ENCODE data around the gene WWTR1. TPM values are rescaled to one million over a fixed set of nuclear protein-coding genes. Genes with fewer than 3 reads are reported as not detected.

The WWTR1 gene
- polyA plus RNA-seq, 1 donor (not counting 4 experiments of a cell fraction or from before 2014, with no cell fraction given): 77.3 TPM

DNA sequence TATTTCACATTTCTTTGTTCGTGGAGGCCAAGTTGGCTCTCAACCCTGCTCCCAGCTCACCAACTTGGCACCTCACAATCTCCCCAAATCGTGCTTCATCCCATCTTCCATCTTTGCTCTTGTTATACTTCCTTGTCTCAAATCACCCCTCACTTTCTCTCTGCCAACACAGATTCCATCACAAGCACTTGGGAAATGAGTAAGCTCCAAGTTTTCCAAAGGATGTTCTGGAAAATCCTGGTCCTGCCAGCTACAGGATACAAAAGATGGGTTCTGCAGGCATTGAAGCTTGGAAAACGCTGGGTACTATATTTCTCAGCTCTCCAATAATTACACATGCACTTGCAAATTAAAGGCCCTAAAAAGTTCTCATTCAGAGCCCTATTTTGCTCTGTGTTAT is 187.4 kb downstream of the WWTR1 start:
- Histone ChIP-seq H3K79me2 (ENCODE audit: control insufficient read depth, insufficient read depth, low read length) (no peaks in the 10 kb centered on the region), H3K9ac (ENCODE audit: control insufficient read depth, extremely low read depth, insufficient read depth, low read length) (no peak overlapping the region), H2AFZ (ENCODE audit: control insufficient read depth, low read length) (no peak overlapping the region), H3K4me3 (ENCODE audit: control insufficient read depth in 2 of 3, extremely low read depth in 1 of 3, insufficient read depth in 2 of 3, low read depth in 1 of 3, low read length in 3 of 3) (no peak overlapping the region), H3K4me1 (ENCODE audit: control insufficient read depth, extremely low read depth, insufficient read depth, low read length) (peaks cover 37% of the 10 kb centered on the region), H4K20me1 (ENCODE audit: control insufficient read depth, extremely low read depth, insufficient read depth, low read length) (no peaks in the 10 kb centered on the region), H3K4me2 (ENCODE audit: control insufficient read depth, extremely low read depth, insufficient read depth, low read depth, low read length) (no peak overlapping the region), H3K27me3 (ENCODE audit: control insufficient read depth, extremely low read depth, insufficient read depth, low read length) (no peaks in the 10 kb centered on the region), H3K36me3 (ENCODE audit: control insufficient read depth in 2 of 2, extremely low read depth in 1 of 2, insufficient read depth in 2 of 2, low read length in 2 of 2) (no peaks in the 10 kb centered on the region), H3K9me1 (ENCODE audit: control insufficient read depth, extremely low read depth, insufficient read depth, low read length) (no peaks in the 10 kb centered on the region), H3K27ac (ENCODE audit: control insufficient read depth, insufficient read depth, low read length) (no peak overlapping the region), H3K9me3 (ENCODE audit: control insufficient read depth, low read depth, low read length) (no peaks in the 10 kb centered on the region)
- dilution Hi-C loops (cut with MboI; ENCODE audit: extremely low pct_ligation_motif_present, low sequenced_read_pairs): no loop called here
- DNase-seq (ENCODE audit: low read depth, low spot score) (no peak), FAIRE-seq (no peak)
- TF ChIP-seq CTCF (optimal IDR thresholded peaks at IDR 0.05 in 1 of 3, IDR thresholded peaks at IDR 0.05 in 1 of 3, conservative IDR thresholded peaks at IDR 0.05 in 1 of 3; ENCODE audit: extremely low read depth in 1 of 3, insufficient read depth in 2 of 3, low read length in 3 of 3): no peak
- no peak for TF ChIP-seq EZH2 (IDR thresholded peaks at IDR 0.05; ENCODE audit: low read length)

DNA sequence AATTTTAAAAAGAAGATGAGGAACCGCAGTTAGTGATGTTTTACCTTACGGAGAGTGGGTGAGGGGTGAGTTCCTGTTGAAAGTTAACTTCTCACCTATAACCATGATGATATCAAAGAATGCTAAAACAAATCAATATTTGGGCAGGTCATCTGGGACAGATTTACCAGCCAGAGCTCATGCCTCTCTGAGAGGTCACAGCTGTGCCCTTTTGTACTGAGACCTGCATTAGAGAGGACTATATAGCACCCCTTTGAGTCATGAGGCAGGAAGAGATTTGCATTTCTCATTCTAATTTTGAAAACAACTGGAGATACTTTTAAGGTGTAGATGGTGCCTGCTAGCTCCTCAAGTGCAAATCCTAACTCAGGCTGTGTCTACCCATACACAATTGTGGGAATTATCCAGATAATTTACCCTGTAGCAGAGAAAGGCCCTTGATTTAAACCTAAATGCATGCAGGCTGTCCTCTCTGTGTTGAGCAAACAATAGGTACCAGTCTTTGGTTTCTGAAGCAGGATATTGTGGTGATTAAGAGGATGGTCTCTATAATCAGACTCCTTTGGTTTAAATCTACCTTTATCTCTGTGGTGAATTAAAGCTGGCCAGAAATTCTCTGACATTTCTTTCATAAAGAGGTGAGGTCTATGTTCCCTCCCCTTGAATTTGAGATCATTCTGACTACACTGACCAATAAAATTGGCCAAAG is 189.2 kb downstream of the WWTR1 start:
- dilution Hi-C loops (cut with MboI; ENCODE audit: extremely low pct_ligation_motif_present, low sequenced_read_pairs): no loop called here
- H3K4me1 ChIP-seq (ENCODE audit: control insufficient read depth, extremely low read depth, insufficient read depth, low read length): peaks cover 31% of the 10 kb centered on the region
- H4K20me1 ChIP-seq (ENCODE audit: control insufficient read depth, extremely low read depth, insufficient read depth, low read length): no peaks in the 10 kb centered on the region
- no peak for DNase-seq (ENCODE audit: low read depth, low spot score)
- no peak overlapping the region for H3K27ac ChIP-seq (ENCODE audit: control insufficient read depth, insufficient read depth, low read length)
- FAIRE-seq: no peak
- no peaks in the 10 kb centered on the region for H3K79me2 ChIP-seq (ENCODE audit: control insufficient read depth, insufficient read depth, low read length)
- no peak overlapping the region for H2AFZ ChIP-seq (ENCODE audit: control insufficient read depth, low read length)
- no peaks in the 10 kb centered on the region for H3K36me3 ChIP-seq (ENCODE audit: control insufficient read depth in 2 of 2, extremely low read depth in 1 of 2, insufficient read depth in 2 of 2, low read length in 2 of 2)
- H3K4me2 ChIP-seq (ENCODE audit: control insufficient read depth, extremely low read depth, insufficient read depth, low read depth, low read length): no peak overlapping the region
- no peak overlapping the region for H3K4me3 ChIP-seq (ENCODE audit: control insufficient read depth in 2 of 3, extremely low read depth in 1 of 3, insufficient read depth in 2 of 3, low read depth in 1 of 3, low read length in 3 of 3)
- H3K9ac ChIP-seq (ENCODE audit: control insufficient read depth, extremely low read depth, insufficient read depth, low read length): no peak overlapping the region
- H3K27me3 ChIP-seq (ENCODE audit: control insufficient read depth, extremely low read depth, insufficient read depth, low read length): no peaks in the 10 kb centered on the region
- TF ChIP-seq EZH2 (IDR thresholded peaks at IDR 0.05; ENCODE audit: low read length) (no peak), CTCF (optimal IDR thresholded peaks at IDR 0.05 in 1 of 3, IDR thresholded peaks at IDR 0.05 in 1 of 3, conservative IDR thresholded peaks at IDR 0.05 in 1 of 3; ENCODE audit: extremely low read depth in 1 of 3, insufficient read depth in 2 of 3, low read length in 3 of 3) (no peak)
- no peaks in the 10 kb centered on the region for H3K9me3 ChIP-seq (ENCODE audit: control insufficient read depth, low read depth, low read length)
- no peaks in the 10 kb centered on the region for H3K9me1 ChIP-seq (ENCODE audit: control insufficient read depth, extremely low read depth, insufficient read depth, low read length)

Small RNA genes lying within 50 kb of the gene (small RNA-seq; reads per million reads assigned to genes)
- 0 reads per million in 3 experiments for gene RNU6-1098P (ENCODE audit: insufficient read length in 3 of 3, low read depth in 3 of 3, low replicate concordance in 1 of 3)

Other genes with a start within 250 kb of the WWTR1 start
- not detected in 3 replicates for gene TM4SF4, start 183.3 kb downstream of the WWTR1 start, polyA plus RNA-seq
- gene COMMD2, start 94.5 kb upstream of the WWTR1 start, polyA plus RNA-seq: 36.1 to 51.0 TPM (median 46.0 TPM) in 3 replicates
- gene ANKUB1, start 134.5 kb upstream of the WWTR1 start, polyA plus RNA-seq: 0.45 to 0.77 TPM (median 0.66 TPM) in 3 replicates
- 38.0 to 57.4 TPM (median 40.7 TPM) in 3 replicates for gene RNF13, start 155.2 kb upstream of the WWTR1 start, polyA plus RNA-seq